ENCODE data around the gene POLR1A.

DNA sequence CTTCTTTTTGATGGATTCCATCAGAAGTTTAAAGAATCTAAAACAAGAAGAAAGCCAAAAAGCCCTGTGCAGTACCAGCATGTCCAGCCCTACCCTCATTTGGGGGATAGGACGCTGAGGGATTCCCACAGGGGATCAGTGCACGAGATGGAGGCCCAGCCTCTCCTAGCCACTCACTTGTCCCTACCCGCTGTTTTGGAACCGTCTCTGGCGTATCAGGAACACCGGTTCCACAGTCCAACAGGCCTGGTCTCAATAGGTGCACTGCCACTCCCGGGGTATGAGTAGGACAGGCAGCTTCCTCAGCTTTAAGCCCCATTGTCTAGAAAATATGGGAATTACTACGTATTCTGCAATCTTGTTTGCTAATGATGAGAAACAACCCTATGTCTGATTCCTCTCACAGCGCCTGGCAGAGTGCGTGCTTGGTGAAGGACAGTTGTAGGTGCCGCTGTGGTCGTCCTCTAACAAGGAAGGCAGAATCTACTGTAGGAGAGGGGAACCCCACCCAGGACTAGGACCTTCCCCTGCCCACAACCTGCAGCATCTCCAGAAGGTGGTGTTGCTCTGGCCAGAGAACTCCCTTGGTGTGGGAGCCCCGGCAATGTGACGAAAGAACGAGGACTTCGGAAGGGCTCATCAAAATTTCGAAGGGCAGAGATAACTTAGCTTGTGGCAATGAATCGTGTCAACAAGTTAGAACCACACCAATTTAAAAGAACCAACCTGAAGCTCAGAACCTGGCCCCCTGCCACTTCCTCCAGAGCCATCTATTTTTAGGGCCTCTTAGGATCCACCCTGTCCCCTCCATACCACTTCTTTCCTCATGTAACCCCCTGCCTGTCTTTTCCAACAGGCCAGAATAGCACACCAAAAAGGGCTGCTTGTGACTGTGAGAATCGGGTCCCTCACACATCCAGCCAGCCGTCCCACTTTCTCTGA lies 71.7 kb downstream of the POLR1A start:
- TF ChIP-seq, protein P1, sequence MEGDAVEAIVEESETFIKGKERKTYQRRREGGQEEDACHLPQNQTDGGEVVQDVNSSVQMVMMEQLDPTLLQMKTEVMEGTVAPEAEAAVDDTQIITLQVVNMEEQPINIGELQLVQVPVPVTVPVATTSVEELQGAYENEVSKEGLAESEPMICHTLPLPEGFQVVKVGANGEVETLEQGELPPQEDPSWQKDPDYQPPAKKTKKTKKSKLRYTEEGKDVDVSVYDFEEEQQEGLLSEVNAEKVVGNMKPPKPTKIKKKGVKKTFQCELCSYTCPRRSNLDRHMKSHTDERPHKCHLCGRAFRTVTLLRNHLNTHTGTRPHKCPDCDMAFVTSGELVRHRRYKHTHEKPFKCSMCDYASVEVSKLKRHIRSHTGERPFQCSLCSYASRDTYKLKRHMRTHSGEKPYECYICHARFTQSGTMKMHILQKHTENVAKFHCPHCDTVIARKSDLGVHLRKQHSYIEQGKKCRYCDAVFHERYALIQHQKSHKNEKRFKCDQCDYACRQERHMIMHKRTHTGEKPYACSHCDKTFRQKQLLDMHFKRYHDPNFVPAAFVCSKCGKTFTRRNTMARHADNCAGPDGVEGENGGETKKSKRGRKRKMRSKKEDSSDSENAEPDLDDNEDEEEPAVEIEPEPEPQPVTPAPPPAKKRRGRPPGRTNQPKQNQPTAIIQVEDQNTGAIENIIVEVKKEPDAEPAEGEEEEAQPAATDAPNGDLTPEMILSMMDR (IDR thresholded peaks at IDR 0.05; ENCODE audit: low read depth, low read length) = no peak
- no peak for TF ChIP-seq MYC (IDR thresholded peaks at IDR 0.05; ENCODE audit: low read depth, low read length)

Data from NB4 (cell line).